ENCODE data around the gene RUNX1.

DNA sequence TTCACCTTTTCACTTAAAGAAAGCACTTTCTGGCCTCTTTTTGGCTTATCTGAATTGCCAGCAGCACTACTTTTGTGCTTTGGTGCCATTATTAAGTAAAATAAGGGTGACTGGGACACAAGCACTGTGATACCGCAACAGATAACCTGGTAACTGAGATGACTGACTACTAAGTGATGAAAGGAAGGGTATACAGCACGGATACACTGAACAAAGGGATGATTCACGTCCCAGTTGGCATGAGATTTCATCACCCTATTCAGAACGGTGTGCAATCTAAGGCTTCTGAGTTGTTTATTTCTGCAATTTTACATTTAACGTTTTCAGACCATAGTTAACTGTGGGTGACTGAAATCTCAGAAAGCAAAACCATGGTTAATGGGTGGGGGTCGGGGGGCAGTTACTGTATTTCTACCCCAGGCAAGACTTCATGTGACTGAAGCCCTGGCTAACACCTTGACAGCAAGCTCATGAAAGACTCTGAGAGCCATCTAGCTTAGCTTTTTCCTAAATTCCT lies 277.5 kb downstream of the RUNX1 start:
- TF ChIP-seq, protein P1, sequence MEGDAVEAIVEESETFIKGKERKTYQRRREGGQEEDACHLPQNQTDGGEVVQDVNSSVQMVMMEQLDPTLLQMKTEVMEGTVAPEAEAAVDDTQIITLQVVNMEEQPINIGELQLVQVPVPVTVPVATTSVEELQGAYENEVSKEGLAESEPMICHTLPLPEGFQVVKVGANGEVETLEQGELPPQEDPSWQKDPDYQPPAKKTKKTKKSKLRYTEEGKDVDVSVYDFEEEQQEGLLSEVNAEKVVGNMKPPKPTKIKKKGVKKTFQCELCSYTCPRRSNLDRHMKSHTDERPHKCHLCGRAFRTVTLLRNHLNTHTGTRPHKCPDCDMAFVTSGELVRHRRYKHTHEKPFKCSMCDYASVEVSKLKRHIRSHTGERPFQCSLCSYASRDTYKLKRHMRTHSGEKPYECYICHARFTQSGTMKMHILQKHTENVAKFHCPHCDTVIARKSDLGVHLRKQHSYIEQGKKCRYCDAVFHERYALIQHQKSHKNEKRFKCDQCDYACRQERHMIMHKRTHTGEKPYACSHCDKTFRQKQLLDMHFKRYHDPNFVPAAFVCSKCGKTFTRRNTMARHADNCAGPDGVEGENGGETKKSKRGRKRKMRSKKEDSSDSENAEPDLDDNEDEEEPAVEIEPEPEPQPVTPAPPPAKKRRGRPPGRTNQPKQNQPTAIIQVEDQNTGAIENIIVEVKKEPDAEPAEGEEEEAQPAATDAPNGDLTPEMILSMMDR (IDR thresholded peaks at IDR 0.05 in 8 of 11, conservative IDR thresholded peaks at IDR 0.05 in 3 of 11), result no peak
- TF ChIP-seq POLR2A (IDR thresholded peaks at IDR 0.05), result no peak
- no peak for TF ChIP-seq POLR2AphosphoS5 (IDR thresholded peaks at IDR 0.05)

All from spleen (tissue), 7 donors.